HG02798 (cell line): Measurements from ENCODE around the gene TSHZ2.
"Not testable (repeated sequence)": the region's sequence is repeated elsewhere in the genome, so short reads cannot be mapped to it uniquely, and the experiment has no call there.

ENCODE experiments used
- ATAC-seq: cut with Tn5 transposase; IDR thresholded peaks from one replicate; pipeline ENCODE4 v1.9.1; 2021; ENCODE audit warnings: mild to moderate bottlenecking; ENCODE audit not compliant: unreplicated experiment, poor library complexity

Gene TSHZ2

DNA sequence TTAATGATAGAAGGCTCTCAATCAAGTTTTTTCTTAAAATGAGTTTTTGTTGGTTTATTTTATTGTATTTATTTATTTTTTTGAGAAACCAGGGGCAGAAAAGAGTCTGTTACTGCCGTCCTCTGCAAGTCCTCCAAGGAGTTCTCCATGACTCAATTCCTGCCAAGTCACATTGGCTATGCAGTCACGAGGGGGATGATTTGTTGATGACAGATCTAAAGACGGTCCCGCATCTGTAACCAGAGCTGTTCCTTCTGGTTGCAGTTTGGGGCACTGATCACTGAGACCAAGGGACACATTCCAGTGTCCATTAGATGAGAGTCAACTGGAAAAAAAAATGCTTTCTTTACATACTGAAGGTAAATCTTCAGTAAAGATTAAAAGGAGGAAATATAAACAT lies 13.9 kb upstream of the TSHZ2 start:
- no peak for ATAC-seq

DNA sequence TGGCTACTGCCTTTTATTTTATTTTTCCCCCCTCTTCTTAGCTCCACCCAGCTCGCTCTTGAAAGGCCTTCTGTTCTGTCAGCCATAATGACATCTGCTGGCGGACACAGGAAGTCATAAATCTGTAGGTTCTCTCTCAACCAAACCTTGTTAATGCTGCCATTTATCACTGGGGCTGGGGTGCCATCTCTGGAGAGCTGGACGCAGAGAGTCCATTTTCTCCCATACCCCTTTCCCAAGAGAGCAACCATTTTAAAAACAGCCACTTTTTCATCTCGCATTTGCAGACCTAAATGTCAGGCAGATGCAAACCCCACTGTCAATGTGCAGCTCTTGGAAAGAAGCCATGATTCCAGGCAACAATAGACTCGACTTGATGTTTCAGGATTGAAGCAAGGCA lies 13.0 kb upstream of the TSHZ2 start:
- ATAC-seq: no peak

DNA sequence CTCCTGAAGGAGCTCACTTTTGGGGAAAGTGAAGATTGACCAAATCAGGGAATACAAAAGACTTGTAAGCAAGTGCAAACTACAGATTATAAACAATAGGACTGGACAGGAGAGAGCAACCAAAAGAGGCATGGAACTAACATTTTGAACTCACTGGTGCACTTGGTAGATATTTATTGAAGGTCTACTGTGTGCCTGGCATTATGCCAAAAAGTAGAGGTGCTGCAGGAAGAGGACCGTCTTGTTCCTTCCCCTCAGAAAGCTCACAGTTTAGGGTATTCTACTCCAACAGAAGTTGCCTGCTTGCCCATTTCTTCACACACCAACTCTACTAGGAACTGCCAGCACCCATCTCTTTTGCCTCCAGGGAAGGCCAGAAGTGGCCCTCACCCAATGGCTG lies 10.0 kb upstream of the TSHZ2 start:
- ATAC-seq: no peak

DNA sequence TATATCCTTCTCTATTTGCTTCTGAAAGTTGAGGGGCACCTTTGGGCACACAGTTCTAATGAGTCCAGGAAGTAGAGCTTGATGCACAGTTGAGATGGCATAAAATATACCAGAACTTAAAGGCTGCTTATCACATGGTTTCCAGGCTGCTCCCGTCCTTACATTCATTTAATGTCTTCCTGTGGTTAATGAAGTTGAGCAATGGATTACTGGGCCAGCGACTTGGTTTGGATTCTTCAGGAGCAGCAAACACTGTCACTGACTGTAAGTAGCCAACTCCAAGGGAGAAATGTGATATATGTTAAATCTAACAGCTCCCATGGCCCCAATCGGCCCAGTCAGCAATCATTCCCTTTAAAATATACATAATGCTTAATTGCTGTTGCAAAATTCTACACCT lies 9.0 kb upstream of the TSHZ2 start:
- ATAC-seq: no peak

DNA sequence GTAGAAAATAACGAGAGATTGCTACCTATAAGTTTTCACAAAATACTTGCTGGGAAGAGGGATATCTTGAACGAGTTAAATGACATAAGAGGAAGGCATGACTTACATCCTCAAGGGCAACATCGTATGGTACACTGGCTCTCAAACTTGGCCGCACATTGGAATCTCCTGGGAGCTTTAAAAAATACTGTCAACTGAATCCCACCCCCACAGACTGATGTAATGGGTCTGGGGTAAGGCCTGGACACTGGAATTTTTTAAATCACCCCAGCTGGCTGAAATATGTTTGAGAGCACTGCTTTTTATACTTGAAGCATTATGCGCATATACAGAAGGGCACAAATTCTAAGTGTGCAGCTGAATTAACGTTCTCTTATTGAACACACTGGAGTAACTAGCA lies 8.0 kb upstream of the TSHZ2 start:
- ATAC-seq: no peak

DNA sequence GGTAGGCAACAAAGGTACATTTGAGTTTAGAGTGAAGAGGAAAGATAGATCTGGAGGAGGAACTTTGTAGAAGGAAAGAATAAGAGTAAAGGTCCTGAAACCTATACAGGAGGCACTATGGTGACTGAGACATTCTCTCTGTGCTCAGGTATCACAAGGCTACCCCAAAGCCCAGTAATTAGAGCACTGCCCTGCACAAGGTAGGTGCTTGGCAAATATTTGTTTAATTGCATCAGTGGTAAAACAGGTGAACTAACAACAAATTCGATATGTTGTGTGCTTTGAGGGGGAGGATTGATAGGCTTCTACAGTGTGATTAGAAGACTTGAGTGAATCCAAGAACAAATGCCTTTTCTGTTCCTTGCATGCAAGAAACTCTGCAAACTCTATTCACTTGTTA lies 6.8 kb upstream of the TSHZ2 start:
- ATAC-seq: no peak

DNA sequence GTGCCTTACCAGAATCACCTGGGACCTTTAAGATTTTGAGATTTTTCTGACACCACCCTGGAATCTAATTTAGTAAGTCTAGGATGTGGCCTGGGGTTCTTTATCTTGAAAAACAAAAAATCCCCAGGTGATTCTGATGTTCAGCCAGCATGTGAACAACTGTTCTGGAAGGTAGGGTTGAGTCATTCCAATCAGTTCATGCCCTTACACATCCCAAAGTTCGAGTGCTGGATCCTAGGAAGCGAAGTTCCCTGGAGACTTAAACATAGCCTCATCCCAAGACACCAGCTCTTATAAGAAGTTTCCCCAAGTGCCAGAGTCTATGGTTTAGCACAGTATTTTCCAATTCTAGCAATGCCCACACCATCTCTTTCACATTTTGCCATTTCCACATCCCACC lies 6.3 kb upstream of the TSHZ2 start:
- ATAC-seq: no peak

DNA sequence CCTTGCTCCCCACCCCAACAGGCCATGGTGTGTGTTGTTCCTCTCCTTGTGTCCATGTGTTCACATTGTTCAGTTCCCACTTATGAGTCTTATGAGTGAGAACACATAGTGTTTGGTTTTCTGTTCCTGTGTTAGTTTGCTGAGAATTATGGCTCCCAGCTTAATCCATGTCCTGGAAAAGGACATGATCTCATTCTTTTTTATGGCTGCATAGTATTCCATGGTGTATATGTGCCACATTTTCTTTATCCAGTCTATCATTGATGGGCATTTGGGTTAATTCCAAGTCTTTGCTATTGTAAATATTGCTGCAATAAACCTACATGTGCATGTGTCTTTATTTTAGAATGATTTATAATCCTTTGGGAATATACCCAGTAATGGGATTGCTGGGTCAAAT lies 5.6 kb upstream of the TSHZ2 start:
- not testable (repeated sequence) for ATAC-seq

DNA sequence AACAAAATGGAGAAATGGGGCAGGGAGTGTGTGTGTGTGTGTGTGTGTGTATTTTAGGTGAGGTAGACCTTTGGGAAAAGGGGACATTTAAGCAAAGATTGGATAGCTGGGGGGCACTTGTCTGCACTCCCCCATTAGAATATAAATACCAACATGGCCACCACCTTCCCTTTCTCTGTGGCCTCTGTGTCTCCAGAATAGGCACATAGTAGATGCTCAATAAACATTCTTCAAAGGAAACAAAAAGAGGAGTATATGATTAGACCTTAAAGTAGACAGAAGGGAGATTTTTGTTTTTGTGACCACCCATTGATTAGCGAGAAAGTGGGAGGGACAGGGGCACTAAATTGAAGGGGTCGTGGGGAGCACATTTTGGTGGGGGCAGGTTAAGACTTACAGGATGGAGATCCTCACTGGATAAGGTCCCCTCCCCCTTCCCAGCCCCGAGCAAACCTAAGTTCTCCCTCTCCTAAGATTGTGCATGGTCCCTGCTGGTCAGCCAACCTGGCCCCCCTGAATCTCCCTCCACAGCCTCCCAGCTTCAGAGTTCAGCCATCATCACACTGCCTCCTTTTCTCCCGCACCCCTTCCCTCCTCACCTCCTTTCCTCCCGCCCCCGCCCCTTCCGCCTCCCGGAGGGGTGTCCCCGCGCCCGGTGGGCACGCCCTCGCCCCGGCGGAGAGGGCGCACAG lies 514 bp upstream of the TSHZ2 start:
- ATAC-seq: no peak

DNA sequence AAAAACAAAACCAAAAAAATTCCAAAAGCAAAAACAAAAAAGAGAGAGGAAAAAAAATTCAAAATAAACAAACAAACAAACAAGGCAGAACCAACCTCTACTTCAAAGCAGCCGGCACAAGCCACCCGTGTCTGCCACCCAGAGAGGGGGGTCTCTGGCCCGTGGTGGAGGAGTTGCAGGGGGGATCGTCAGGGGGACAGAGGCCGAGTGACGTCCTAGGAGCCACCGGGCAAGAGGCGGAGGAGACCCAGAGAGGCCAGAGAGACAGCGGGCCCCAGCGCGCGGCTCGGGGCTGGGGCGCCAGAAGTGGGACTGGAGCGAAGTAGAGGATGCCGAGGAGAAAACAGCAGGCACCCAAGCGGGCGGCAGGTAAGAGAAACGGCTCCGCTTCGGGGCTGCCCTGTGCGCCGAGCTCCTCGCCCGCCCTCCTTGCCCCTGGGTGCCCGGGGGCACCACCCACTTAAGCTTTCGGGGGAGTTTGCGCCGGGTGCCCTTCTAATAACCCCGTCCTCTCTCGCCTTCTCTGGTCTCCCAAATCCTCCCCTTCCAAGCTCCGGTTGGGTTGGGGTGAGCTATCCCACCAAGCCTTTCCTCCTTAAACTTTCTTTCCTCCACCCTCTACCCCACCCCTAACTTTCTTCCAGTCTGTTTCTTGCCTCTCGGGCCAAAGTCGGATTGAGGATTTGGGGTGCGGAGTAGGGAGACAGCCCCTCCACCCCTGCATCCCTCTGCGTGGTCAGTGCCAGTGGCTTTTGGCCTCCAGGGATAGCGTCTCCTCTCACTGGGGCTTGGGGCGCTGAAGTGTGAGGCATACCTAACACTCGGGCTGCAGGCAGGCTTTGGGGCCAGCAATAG lies 1.0 kb downstream of the TSHZ2 start:
- ATAC-seq: no peak

DNA sequence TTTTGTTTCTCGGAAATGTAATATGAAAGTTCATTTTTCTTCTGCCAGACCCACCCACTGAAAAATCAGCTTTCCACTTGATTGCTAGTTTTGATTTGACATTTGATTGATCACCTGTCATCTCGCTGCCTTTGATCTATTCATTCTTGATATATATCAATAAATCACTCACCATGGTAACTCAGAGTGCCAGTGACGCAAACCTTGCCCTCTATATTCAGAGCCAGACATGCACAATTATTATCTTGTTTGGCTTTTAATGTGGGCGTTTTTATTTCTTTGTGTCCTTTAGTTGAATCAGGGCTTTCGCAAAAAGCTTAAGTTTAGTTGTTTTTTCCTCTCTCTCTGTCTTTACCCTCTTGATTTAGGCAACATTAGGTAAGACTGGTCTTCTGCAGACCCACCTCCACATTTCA lies 2.0 kb downstream of the TSHZ2 start:
- no peak for ATAC-seq

DNA sequence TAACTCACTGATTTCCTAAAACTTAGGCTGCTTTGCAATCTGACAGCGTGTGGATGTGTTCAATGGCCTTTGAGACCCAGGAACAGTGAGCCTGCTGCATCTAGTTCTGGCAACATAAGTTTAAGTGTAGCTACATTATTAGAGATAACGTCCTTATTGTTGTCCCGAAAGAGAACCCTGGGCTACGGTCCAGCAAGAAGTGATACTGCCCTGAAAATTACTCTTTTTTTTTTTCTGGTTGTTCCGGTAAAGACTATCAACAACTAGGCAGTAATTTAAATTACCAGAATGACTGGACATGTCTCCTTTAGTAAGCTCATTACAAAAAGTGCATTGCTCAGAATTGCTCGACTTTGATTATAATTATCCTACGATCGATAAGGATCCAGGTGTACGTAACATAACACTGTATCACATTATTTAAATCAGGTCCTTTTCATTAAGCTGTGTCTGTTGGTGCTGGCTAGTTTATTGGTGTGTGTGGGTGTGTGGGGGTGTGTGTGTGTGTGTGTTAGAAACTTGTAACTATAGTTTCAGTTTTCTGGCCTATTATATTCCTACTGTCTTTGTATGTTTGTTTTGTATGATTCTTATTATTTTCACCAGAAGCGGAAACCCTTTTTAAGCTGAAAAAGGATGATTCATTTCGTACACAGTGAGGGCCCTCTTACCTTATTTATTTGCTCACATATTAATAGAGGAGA lies 3.0 kb downstream of the TSHZ2 start:
- no peak for ATAC-seq

DNA sequence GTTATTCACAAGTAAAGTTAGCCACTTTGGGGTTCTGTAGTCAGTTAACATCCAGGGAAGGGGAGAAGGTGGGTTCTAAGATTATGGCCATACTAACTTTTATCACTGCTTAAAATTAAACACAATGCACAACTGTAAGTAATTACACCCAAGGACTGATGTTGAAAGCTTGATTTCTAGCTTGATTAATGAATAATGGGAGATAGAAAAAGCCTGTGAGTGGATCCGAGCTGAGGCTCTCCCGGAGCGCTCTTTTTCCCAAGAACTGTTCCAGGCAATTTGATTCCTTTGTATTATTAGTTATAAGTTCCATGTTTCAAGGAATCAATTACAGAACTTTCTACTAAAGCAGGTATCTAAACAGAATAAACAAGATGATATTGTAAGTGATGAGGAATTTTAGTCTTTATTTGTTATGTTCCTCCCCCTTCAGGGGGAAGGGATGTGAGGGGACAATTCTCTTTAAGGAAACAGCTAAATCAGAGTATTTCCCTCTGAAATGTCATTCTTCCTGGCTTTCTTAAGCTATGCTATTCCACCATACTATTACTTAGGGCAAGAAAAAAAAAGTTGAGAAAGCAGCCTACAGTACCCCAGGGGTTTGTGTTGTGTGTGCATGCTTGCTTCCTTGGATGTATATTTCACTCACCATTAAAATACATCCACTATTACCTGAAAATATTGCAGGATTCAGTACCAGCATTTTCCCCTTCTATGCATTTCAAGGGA lies 3.8 kb downstream of the TSHZ2 start:
- ATAC-seq: no peak

DNA sequence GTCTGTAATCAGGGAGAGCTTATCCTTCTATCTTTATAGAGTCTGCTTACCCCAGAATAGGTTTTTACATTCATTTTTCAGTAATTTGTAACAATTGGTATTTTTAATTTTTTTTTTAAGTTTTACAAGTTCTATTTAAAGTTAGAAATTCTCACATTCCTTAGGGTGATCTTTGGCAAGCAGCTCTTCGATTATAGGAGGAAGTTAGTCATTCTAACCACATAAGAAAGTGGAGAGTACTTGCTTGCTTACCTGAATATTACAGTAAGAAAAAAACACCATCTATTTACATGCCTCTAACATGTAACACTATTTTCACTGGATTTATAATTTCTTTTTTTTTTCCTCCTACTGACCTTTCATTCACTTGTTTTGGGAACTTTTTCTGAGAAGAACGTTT lies 6.7 kb downstream of the TSHZ2 start:
- no peak for ATAC-seq

DNA sequence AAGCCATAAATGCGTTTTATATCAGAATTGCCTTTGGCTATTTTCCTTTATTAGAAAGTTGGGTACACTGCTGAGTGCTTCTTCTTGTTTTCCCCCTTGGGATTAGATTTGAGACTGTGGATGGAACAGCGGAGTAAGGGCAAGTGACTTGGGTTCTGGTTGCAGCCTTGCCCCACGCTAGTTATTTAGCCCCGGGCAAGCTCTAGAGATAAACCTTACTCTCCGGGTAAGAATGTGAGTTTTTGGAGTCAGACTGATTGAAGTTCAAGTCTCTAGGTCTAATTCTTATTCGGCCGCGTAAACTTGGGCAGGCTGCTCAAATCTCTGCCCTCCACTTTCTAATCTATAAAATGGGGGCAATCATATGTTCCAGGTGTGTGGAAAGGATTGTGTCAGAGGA lies 8.9 kb downstream of the TSHZ2 start:
- no peak for ATAC-seq

DNA sequence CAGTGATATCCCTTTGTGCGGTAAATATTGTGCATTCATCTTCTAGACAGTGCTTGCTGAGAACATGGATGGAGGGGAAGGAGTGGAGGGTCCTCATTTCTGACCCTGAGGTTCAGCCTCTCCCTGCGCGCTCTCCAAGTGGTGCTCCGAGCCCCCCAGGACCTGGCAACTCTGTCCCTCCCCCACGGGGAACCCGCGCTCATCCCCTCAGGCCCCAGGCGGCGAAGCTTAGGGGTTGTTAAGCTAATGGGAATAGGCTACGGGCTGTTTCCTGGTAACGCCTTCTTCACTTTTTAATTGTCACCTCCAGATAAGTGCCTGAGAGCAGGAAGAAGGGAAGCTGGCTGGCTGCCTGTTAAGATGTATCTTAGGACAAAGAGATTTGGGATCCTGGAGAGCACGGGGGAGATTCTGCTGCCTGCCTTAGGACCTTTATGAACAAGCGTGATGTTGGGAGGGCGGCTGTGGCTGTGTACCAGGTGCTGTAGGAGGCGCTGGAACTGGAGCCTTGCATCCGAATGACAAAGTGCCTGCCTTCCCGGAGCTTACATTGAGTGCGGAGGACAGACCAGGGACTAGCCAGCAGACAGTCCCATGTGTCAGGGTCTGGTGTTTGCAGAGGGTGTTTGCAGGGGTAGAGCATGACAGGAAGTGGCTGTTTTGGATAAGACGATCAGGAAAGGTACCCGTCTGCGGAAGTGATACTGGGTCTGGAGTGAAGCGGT lies 11.7 kb downstream of the TSHZ2 start:
- ATAC-seq: no peak

DNA sequence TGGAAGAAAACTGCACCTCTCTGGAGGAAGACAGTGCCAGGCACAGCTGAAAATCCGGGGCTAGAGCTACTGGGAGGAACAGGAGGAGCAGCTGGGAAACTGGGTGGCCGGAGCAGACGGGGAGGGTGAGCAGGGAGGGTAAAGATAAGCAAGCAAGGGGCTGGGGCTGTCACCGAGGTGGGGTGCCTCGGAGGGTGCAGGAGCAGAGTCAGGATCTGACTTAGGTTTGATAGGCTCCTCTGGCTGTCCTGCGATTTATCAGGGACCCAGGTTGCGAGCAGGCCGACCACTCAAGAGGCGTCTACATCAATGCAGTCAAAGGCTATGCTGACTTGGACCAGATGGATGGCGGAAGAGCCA lies 12.3 kb downstream of the TSHZ2 start:
- ATAC-seq: no peak

DNA sequence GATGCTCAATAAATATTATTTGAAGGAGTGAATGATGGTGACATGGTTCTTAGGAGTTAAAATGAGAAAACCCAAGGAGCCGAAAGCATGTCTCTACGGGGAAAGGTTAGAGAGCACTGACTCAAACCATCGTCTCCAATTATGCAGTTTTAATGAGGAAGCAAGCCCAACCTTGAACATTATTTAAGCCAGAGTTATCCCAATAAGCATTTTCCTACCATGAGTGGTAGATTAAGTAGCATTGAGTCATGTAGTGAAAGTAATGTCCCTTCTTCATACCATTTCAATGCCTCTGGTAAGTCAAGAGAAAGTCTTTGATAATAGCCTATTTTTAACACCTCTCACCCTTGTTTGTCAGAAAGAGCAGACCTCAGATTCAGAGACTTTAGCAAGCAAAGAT lies 13.5 kb downstream of the TSHZ2 start:
- no peak for ATAC-seq

DNA sequence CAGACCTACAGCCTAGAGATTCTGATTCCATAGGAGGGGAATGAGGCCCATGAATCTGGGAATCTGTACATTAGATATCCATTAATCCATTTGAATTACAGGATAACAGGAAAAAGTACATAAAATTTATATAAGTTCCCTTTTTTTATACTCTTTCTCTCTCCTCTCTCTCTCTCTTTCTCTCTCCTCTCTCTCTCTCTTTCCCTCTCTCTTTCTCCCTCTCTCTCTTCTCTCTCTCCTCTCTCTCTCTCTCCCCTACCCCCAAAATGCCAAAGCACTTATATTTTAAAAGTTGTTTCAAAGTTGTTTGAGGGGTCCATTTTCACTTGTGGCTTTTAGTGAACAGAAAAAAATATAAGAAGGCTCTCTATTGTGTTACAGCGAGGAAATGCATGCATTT lies 15.1 kb downstream of the TSHZ2 start:
- no peak for ATAC-seq

DNA sequence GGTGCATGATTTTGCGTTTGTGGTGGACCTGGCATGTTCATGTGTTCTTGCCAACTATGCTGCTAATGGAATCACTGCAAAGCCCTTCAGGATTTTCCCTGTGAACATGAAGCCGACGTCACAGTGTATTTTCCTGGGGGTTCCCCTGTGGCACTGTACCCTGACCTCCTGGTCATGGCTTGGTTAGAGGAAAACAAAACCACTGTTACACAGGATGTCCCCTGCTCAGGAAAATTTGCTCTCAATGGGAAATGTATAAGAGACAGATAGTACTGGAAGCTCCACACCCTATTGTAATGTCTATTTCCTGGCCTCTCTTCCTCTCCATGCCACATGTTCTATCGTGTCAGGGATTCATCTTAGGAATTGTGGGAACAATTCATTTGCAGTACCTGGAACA lies 19.7 kb downstream of the TSHZ2 start:
- no peak for ATAC-seq
